ENCODE measurements around the gene CCDC40. TPM values are rescaled to one million over a fixed set of nuclear protein-coding genes. Genes with fewer than 3 reads are reported as not detected.

CCDC40 gene
- total RNA-seq, 1 experiment from 2014 or later = 7.0 TPM

DNA sequence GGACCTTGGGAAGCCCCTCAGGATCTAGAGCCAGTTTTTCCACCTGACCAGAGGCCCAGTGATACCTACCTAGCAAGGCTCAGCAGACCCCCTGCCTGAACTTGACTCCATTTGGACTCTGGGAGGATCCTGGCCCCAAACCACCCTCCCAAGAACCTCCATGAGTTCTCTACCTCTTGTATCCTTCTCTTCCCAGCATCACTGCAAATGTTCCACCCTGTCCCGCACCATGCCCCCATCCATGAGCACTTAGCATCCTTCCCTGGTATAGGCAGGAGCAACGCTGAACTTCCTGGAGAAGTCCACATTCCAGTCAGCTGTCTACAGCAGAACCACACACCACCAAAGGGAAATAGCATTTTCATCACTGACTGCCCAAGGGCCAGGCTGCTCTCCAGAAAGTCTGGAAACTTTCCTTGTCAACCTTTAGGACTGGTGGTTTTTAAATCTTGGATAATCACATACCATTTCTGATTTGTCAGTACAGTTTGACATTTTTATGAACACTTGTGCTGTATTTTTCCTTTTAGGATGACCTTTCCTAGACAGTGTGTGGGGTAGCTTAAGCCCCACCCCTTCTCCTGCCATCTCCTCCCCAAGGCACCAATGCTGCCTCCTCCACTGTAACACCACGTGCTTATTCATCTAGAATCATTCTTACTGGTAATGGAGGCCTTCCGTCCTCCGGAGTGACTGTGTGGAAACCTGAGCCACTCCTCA lies 96.6 kb downstream of the CCDC40 start:
- DNase-seq (ENCODE audit: low spot score) = no peak

DNA sequence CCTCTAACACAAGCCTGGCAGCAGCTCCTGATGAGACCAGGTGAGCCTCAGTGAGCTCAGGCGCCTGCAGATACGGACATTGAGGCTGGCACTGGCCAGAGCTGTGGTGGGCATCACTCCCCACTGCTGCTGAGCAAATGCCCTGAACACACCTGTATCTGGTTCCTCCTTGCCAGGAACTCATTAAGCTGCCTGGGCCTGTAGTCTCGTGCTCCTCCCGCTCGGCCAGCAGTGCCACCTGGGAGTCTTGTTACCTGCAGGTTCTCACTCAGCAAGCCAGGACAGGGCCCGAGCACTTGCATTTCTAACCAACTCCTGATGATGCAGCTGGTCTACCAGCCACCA lies 97.2 kb downstream of the CCDC40 start:
- no peak for DNase-seq (ENCODE audit: low spot score)

DNA sequence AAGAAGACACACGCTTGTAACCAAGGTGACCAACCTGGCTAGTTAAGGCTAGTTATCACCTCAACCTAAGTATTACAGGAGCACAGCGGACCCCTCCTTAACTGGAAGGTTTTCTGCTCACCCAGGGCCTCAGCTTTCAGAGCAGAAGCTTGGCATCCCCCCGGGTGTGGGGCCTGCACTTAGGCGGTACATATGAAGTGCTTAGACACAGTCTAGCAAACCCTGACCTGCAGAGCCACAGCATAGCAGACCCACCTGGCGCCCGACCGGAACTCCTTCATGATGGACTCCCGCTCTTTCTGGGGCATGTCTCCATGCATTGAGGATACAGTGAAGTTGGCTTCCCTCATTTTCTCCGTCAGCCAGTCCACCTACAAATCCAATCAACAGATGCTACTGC lies 100.7 kb downstream of the CCDC40 start:
- DNase-seq (ENCODE audit: low spot score) = no peak

DNA sequence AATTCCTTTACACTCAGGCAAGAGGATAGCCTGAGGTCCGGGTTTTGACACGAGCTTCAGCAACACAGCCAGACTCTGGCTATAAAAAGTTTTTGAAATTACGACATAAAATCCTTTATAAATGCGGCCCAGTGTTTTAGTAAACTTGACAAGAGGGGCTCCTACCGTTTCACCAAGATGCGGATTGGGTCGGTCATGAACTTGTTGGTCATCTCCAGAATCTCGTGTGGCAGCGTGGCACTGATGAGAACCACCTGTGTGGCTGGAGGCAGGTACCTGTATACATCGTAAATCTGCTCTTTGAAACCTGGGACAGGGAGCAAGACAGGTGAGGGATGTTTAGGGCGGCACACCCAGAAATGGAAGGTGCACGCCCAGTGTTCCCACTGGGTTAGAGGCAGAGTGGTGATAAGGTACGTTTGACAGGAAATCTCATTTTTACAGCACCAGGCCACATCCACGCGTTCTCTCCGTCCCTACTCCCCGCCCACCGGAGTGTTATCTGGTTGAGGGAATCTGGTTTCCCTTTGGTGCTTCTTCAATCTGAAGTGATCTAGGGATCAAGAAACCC lies 102.5 kb downstream of the CCDC40 start:
- no peak for DNase-seq (ENCODE audit: low spot score)

DNA sequence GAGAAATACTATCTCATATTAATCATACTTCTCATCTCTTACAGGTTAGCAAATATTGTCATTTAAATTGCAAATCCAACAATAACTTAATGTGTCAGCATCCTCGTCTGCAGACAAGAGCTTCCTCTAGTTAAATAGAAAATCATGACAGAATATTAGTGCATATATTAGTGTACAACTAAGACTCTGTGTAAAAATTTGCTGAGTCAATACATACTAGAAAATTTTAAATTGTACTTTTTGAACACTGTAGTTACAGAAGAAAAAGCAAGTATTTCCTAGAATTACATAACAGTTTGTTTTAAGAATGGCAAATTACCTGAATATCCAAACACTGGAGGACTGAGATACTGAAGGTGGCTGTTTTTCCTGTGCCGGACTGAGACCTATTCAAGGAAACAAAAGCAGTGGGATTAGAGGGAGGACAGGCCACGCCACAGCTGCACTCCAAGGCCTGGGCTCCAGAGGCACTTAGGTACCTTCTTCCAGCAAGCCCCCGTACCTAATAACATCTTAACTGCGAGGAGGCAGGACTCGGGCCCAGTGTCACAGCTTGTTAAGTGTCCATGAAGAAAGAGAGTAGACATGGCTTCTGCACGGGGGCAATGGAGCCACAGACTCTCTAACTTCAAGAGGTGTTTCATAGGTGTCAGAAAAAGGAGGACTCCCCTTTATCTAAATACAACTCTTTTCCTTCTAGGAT lies 105.2 kb downstream of the CCDC40 start:
- no peak for DNase-seq (ENCODE audit: low spot score)

DNA sequence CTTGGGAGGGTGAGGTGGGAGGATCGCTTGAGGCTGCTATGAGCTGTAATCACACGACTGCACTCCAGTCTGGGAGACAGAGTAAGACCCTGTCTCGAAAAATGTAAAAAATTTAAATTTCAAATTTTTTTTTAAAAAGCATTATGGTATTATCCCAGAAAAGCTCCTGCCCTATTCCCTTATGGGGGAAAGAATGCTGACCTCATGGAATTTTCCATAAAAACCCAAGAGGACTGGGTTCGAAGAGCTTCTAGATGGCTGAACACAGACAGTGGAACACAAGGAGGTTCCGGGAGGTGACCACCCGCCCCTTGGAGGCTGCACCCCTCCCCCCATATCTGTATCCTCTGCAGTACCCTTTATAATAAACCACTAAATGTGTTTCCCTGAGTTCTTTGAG lies 106.5 kb downstream of the CCDC40 start:
- no peak for DNase-seq (ENCODE audit: low spot score)

DNA sequence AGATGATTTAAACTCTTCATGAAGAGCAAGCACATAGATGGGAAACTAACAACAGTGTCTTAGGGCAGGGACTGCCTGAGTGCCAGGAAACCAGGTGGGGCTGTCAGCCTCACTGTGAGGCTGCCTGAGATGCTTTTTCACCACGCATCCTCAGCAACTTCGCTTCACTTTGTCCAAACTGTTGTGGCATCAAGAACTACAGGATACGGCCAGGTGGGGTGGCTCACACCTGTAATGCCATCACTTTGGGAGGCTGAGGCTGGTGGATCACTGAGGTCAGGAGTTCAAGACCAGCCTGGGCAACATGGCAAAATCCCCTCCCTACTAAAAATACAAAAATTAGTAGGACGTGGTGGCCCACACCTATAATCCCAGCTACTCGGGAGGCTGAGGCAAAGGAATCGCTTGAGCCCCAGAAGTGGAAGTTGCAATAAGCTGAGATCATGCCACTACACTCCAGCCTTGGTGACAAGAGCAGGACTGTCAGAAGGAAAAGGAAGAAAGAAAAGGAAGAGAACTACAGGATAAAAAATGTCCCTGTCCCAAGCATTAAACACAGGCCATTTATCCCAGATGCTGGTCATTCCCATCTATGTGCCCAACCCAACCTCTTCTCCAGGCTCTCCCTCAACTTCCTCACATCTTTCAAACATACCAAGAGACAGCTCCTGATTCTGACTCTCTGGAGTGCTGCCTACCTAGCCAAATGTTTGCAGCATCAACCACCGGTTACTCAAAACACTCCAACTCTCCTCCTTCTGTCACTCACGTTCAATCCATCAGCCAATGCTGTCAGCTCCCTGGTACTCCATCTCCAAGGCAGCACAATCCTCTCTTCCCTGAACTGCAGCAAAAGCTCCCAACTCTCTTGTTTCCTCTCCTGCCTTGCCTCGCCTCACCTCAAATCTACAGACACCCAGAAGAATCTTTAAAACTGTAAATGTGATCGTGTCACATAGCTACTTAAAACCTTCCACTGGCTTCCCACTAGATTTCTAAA lies 108.9 kb downstream of the CCDC40 start:
- peak; percentile 21 for DNase-seq (ENCODE audit: low spot score)

DNA sequence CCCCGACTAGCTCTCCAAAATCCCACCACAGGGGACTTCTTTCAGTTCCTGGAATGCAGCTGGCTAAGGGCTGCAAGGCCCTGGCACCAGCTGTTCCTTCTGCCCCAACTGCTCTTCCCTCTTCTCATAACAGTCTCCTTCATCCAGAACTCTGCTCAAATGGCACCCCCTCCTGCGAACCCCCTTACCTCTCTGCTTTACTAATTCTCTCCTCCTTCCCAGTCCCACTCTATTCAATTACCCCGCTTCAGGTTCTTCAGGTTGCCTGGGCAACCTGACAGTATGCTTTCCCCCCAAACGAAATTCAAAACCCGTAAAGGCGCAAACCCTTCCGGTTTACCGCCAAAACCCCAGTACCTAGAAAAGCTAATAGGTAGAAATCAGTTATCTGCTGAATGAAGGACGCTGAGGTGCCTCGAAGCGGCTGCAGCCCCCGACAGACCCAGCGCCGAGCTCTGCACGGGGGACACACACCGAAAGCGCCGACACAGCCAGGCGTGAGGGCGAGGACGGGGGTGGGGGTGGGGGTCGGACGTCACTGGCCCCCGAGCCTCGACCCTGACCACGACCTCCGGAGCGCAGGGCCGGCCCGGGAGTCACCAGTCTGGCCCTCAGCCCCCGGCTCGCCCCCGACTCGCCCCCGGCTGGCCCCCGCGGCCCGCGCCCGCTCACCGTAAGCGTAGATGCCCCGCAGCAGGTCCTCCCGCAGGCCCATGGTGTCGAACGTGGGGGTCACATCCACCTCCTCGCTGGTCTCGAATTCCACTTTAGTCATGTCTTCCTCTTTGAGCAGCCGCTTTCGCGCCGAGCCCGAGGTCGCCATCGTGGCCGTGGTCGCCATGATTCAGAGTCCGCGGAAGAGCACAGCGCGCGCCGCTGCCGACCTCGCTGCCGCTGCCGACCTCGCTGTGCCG lies 109.9 kb downstream of the CCDC40 start:
- DNase-seq (ENCODE audit: low spot score) = peak; percentile 26

- peak; percentile 96 for DNase-seq (ENCODE audit: low spot score)
Measured at GRCh38 chr17:80147035-80147822, 110.8 kb downstream of the CCDC40 start, which contains the start of gene EIF4A3. TSS of gene EIF4A3 (minus strand) at chr17:80147128. CDS start at chr17:80146961, 167 bp downstream.

Small RNA genes within 50 kb of the gene (small RNA-seq; reads per million reads assigned to genes)
- gene AC087741.2 = not detected
- gene MIR1268B = not detected

Other genes with a start within 250 kb of the CCDC40 start
- gene CBX8, start 239.6 kb upstream of the CCDC40 start, total RNA-seq (2014; rRNA removed; shearing (Covaris generic)) = 14.4 and 14.9 TPM in 2 replicates
- gene CBX4, start 197.2 kb upstream of the CCDC40 start, total RNA-seq (2014; rRNA removed; shearing (Covaris generic)) = 71.4 and 72.0 TPM in 2 replicates
- 24.3 and 24.6 TPM in 2 replicates for gene TBC1D16, start 770 bp upstream of the CCDC40 start, total RNA-seq (2014; rRNA removed; shearing (Covaris generic))
- 5.8 and 6.4 TPM in 2 replicates for gene GAA, start 64.9 kb downstream of the CCDC40 start, total RNA-seq (2014; rRNA removed; shearing (Covaris generic))
- 90.5 and 108 TPM in 2 replicates for gene EIF4A3, start 110.5 kb downstream of the CCDC40 start, total RNA-seq (2014; rRNA removed; shearing (Covaris generic))
- gene CARD14, start 133.4 kb downstream of the CCDC40 start, total RNA-seq (2014; rRNA removed; shearing (Covaris generic)) = 1.7 and 9.4 TPM in 2 replicates
- gene SGSH, start 183.7 kb downstream of the CCDC40 start, total RNA-seq (2014; rRNA removed; shearing (Covaris generic)) = 4.1 and 5.9 TPM in 2 replicates
- gene SLC26A11, start 183.8 kb downstream of the CCDC40 start, total RNA-seq (2014; rRNA removed; shearing (Covaris generic)) = 0.94 and 2.8 TPM in 2 replicates
- 49.5 and 70.5 TPM in 2 replicates for gene RNF213, start 224.2 kb downstream of the CCDC40 start, total RNA-seq (2014; rRNA removed; shearing (Covaris generic))

Measured in HT-29 (cell line).